Measurements from ENCODE around the gene NACC2.
A peak's percentile ranks its signal among the peaks of the same experiment; 100 is the strongest.

The NACC2 gene, protein sequence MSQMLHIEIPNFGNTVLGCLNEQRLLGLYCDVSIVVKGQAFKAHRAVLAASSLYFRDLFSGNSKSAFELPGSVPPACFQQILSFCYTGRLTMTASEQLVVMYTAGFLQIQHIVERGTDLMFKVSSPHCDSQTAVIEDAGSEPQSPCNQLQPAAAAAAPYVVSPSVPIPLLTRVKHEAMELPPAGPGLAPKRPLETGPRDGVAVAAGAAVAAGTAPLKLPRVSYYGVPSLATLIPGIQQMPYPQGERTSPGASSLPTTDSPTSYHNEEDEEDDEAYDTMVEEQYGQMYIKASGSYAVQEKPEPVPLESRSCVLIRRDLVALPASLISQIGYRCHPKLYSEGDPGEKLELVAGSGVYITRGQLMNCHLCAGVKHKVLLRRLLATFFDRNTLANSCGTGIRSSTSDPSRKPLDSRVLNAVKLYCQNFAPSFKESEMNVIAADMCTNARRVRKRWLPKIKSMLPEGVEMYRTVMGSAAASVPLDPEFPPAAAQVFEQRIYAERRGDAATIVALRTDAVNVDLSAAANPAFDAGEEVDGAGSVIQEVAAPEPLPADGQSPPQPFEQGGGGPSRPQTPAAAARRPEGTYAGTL

DNA sequence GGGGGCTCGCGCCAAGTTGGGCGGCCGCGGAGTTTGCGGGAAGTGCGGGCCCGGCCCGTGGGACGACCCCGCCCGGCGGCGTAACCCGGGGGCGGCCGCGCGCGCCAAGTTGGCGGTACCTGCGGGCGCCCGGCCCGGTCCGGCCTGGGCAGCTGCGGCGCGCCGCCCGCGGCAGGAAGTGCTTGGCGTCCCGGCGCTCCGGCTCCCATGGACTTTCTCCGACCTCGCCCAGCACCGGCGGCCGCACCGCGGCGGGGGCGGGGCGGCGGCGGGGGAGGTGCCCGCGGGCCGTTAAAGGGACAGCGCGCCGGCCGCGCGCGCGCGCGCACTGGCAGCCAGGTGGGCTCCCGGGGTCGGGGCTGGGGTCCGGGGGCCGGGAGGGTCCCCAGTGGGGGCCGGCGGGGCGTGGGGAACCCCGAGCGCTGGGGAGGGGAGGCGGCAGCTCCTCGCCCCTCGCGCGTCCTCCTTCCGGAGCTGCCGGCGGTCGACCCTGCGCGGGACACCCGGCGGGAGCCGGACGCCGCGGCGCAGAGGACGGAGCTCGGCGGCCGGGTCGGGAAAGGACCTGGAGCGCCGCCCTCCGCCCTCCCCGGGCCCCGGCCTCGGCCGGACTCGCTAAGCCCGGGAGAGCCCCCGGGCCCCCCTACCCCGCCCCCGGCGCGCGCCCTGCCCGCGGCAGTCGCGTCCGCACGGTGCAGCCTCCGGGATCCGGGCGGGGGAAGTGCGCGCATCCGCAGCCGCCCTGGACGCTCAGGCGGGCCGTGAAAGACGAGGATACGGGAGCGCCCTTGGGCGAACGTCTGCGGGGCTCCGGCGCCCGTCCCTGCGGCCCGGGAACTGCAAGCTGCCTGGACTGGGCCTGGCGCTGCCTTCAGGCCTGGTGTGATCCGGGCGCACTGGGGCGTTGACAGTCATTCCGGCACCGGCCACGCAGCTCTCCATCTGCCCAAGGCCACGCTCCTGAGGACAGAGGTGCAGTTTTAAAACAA, at the start of gene NACC2:
Gene NACC2 (minus strand): TSS at position 220 of the 989 bp plus-strand sequence. CDS start 44,768 bp downstream, outside the sequence.
- TF ChIP-seq, protein P1, sequence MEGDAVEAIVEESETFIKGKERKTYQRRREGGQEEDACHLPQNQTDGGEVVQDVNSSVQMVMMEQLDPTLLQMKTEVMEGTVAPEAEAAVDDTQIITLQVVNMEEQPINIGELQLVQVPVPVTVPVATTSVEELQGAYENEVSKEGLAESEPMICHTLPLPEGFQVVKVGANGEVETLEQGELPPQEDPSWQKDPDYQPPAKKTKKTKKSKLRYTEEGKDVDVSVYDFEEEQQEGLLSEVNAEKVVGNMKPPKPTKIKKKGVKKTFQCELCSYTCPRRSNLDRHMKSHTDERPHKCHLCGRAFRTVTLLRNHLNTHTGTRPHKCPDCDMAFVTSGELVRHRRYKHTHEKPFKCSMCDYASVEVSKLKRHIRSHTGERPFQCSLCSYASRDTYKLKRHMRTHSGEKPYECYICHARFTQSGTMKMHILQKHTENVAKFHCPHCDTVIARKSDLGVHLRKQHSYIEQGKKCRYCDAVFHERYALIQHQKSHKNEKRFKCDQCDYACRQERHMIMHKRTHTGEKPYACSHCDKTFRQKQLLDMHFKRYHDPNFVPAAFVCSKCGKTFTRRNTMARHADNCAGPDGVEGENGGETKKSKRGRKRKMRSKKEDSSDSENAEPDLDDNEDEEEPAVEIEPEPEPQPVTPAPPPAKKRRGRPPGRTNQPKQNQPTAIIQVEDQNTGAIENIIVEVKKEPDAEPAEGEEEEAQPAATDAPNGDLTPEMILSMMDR (IDR thresholded peaks at IDR 0.05; ENCODE audit: low read depth, low read length): no peak
- peak; percentile 59 to 68 for DNase-seq (ENCODE audit: low read depth in 2 of 2)
- peak within 1 kb of the TSS; percentile 64 to 69 for H3K4me3 ChIP-seq (replicated peaks in 1 of 2; ENCODE audit: low read depth in 2 of 2, low read length in 2 of 2)

DNA sequence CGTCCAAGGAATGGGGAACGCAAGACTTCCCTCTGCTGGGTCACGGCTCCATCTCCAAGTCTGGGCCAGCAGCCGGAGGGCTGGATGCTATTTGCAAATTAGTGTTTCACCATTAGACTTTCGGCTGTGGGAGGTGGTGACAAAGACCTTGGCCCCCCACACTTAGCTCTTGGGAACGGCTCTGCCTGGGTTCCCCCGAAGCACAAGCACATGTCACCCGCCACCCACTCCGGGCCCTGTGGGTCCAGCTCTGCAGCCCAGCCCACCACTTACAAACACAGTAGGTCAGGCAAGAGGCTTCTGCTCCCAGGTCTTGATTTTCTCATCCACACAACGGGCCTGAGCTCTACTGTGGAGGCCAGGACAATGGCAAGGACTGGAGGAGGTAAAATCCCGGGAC, 49.4 kb upstream of the NACC2 start:
- DNase-seq (ENCODE audit: low read depth in 2 of 2): no peak
- no peak overlapping the region for H3K4me3 ChIP-seq (replicated peaks in 1 of 2; ENCODE audit: low read depth in 2 of 2, low read length in 2 of 2)
- TF ChIP-seq, protein P1 (IDR thresholded peaks at IDR 0.05; ENCODE audit: low read depth, low read length): no peak

DNA sequence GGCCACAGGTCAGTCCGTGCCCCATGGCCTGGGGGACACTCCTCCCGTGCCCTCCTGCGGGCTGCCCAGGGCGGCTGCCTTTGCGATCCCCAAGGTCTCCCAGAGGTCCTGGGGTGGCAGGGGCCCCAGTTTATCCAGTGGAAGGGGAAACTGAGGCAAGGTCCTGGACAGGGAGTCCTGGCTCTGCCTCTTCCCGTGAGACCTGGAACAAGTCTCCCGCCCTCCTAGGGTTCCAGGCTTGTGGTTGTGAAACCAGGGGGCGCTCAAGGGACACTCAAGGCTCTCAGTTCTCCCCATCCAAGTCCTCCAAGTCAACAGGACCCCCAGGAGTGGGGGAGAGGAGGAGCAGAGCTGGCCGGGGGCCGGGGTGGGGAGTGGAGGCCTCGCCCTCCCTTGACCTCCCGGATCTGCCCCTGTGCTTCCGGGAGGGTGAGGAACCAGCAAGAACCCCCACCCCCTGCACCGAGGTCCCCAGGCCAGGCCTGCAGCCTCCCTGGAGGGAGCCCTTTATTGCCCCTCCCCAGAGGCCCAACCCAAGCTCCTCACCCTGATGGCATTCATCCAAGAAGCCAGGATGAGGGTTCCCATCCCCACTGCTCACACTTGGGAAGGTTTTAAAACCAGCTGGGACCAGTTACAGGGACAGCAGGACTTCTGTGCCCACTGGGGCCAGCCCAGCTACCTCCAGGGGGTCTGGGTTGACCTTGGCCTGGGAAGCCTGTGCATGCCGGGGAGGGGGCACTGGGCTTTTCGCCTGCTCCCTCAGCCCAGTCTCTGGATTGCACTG, 48.3 kb upstream of the NACC2 start:
- TF ChIP-seq, protein P1 (IDR thresholded peaks at IDR 0.05; ENCODE audit: low read depth, low read length): peak; percentile 46
- peak; percentile 33 to 38 for DNase-seq (ENCODE audit: low read depth in 2 of 2)
- H3K4me3 ChIP-seq (replicated peaks in 1 of 2; ENCODE audit: low read depth in 2 of 2, low read length in 2 of 2): no peak overlapping the region

DNA sequence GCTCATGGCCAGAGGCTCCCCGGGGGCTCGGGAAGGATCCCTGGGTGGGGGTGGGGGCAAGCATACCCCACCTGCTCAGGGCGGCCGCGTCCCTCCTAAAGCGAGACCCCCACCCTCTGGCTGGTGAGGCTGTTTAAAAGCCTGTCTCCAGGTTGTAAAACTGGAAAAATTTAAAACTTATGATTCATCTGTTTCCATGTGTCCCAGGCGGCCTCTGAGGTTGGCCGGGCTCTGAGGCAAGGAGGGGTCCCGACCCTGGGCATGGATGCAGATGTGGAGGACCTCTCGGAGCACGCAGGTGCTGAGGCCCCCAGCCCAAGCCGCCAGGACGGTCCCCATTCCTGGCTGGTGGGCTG, 47.7 kb upstream of the NACC2 start:
- TF ChIP-seq, protein P1 (IDR thresholded peaks at IDR 0.05; ENCODE audit: low read depth, low read length): no peak
- no peak for DNase-seq (ENCODE audit: low read depth in 2 of 2)
- no peak overlapping the region for H3K4me3 ChIP-seq (replicated peaks in 1 of 2; ENCODE audit: low read depth in 2 of 2, low read length in 2 of 2)

DNA sequence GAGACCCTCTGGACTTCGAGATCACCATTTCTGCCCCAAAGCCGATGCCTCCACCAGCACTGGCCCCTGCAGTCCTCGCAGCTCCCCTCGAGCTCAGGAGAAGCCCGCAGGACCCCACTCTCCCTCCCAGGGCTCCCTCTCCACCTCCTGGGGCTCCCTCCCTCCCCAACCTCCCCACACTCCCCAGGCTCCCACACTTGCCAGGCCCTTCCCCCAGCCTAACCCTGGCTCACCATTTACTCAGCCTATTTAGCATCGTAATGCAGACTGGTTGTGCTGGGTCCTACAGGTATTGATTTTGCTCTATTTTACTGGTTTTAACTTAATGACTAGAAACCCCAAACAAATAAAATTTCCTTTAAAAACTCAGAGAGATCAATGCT, 47.3 kb upstream of the NACC2 start:
- no peak for DNase-seq (ENCODE audit: low read depth in 2 of 2)
- TF ChIP-seq, protein P1 (IDR thresholded peaks at IDR 0.05; ENCODE audit: low read depth, low read length): no peak

More for the DNA sequence above, 47.3 kb upstream of the NACC2 start:
- H3K4me3 ChIP-seq (replicated peaks in 1 of 2; ENCODE audit: low read depth in 2 of 2, low read length in 2 of 2): no peak overlapping the region

Data from cardiac fibroblast (primary cell).